Sigmoid colon (tissue), 7 donors: ENCODE measurements around the gene AP3S1. TPM values are rescaled to one million over a fixed set of nuclear protein-coding genes. Genes with fewer than 3 reads are reported as not detected.

Experiments used
- DNase-seq: peaks from one replicate; pipeline ENCODE4 v3.0.0-alpha.2; 2019
- H3K27ac ChIP-seq, 4 donors: fragments of 200-600 bp; sonication (generic); one replicate each; pipeline ENCODE4 v1.5.1; 2016 to 2019; ENCODE audit warnings: mild to moderate bottlenecking in 1 of 4
- H3K27me3 ChIP-seq, 3 donors: fragments of 200-600 bp; sonication (generic); one replicate each; pipeline ENCODE4 v1.5.1; 2019; ENCODE audit warnings: mild to moderate bottlenecking in 1 of 3
- H3K36me3 ChIP-seq, 4 donors: fragments of 200-600 bp; sonication (generic); one replicate each; pipeline ENCODE4 v1.5.1; 2016 to 2019
- H3K4me1 ChIP-seq, 4 donors: fragments of 200-600 bp; sonication (generic); one replicate each; pipeline ENCODE4 v1.5.1; 2017 to 2019
- H3K4me3 ChIP-seq, 4 donors: fragments of 200-600 bp; sonication (generic); one replicate each; pipeline ENCODE4 v1.5.1; 2017 to 2019; ENCODE audit warnings: mild to moderate bottlenecking in 2 of 4, moderate library complexity in 1 of 4
- H3K9me3 ChIP-seq, 4 donors: fragments of 200-600 bp in 3 of 4; sonication (generic) in 3 of 4; one replicate each; pipeline versions ENCODE4 v1.5.1 to v1.6.1; 2013 to 2019
- CTCF ChIP-seq, 4 experiments: fragments of 450-650 bp in 3 of 4; fragments of 200-600 bp in 1 of 4; IDR thresholded peaks; one replicate each; pipeline ENCODE4 v1.5.1; 2016 to 2019; ENCODE audit warnings: antibody characterized with exemption in 4 of 4, mild to moderate bottlenecking in 3 of 4, moderate library complexity in 2 of 4
- EP300 ChIP-seq, 4 donors: sonication (generic); formaldehyde crosslinking; IDR thresholded peaks; one replicate each; pipeline ENCODE4 v1.6.1; 2017; ENCODE audit warnings: antibody characterized with exemption in 4 of 4
- POLR2A ChIP-seq, 2 donors: fragments of 450-650 bp; IDR thresholded peaks; one replicate each; pipeline ENCODE4 v1.6.1; 2016; ENCODE audit warnings: antibody characterized with exemption in 2 of 2, mild to moderate bottlenecking in 2 of 2, moderate library complexity in 2 of 2
- POLR2AphosphoS5 ChIP-seq, 4 donors: sonication (generic); formaldehyde crosslinking; IDR thresholded peaks; one replicate each; pipeline ENCODE4 v1.6.1; 2017; ENCODE audit warnings: antibody characterized with exemption in 4 of 4
- WGBS, 2 donors: extraction: QIAGEN DNeasy Blood & Tissue Kit; methylation state at CpG; one replicate each; pipeline ENCODE4 v1.1.7; 2013; 5-methylcytosine and 5-hydroxymethylcytosine counted together
- intact Hi-C: fragments of 100-400 bp; cut with DNase I; formaldehyde crosslinking; loops from one replicate; pipeline ENCODE4 v1.15.1; 2023
- polyA plus RNA-seq, 3 donors: library from polyadenylated mRNA; stranded (reverse); fragments of 200-250 nt; gene quantifications; one replicate each; pipeline ENCODE4 v1.2.3, GENCODE V29; 2013
- total RNA-seq, 4 donors: library from RNA; depleted of rRNA; stranded (reverse); fragments of >200 nt; gene quantifications; one replicate each; pipeline ENCODE4 v1.1.0, GENCODE V29; 2016
- donor health status: healthy with polysubstance abuse.
- donor health status: Bipolar disorder and iron deficiency.
- donor health status: healthy.

The AP3S1 gene
- total and polyA plus RNA-seq, 7 donors = 59.7 to 229 (median 128) TPM

- DNase-seq = no peak
- Histone ChIP-seq H3K27ac (peak overlapping the region in 1 of 4 donors; percentile 21), H3K36me3 (no peaks in the 10 kb centered on the region), H3K4me3 (no peak overlapping the region), H3K9me3 (peaks cover 0 to 2% (median 0%) of the 10 kb centered on the region in 4 donors), H3K4me1 (no peaks in the 10 kb centered on the region), H3K27me3 (no peaks in the 10 kb centered on the region)
- WGBS, 2 donors = 66 to 71% methylated on average over 3 of the region's 3 CpGs
- intact Hi-C loops = no loop called here
- TF ChIP-seq POLR2AphosphoS5 (IDR thresholded peaks at IDR 0.05) (no peak), EP300 (IDR thresholded peaks at IDR 0.05) (no peak), CTCF (IDR thresholded peaks at IDR 0.05) (no peak), POLR2A (IDR thresholded peaks at IDR 0.05) (no peak)
Measured at GRCh38 chr5:115948091-115948534, 106.4 kb downstream of the AP3S1 start.

- intact Hi-C loops = no loop called here
- Histone ChIP-seq H3K27ac (peak overlapping the region in 1 of 4 donors; percentile 21), H3K4me1 (no peaks in the 10 kb centered on the region), H3K9me3 (peaks cover 0 to 2% (median 0%) of the 10 kb centered on the region in 4 donors), H3K4me3 (no peak overlapping the region), H3K36me3 (no peaks in the 10 kb centered on the region), H3K27me3 (no peaks in the 10 kb centered on the region)
- TF ChIP-seq POLR2AphosphoS5 (IDR thresholded peaks at IDR 0.05) = no peak
- no peak for TF ChIP-seq EP300 (IDR thresholded peaks at IDR 0.05)
- TF ChIP-seq CTCF (IDR thresholded peaks at IDR 0.05) = no peak
- TF ChIP-seq POLR2A (IDR thresholded peaks at IDR 0.05) = no peak
- 86 to 93% methylated on average over 1 of the region's 1 CpG for WGBS, 2 donors
- no peak for DNase-seq
Measured at GRCh38 chr5:115949096-115949495, 107.4 kb downstream of the AP3S1 start.

GRCh38 chr5:115952588-115952987, 110.9 kb downstream of the AP3S1 start:
- Histone ChIP-seq H3K9me3 (peaks cover 0 to 2% (median 0%) of the 10 kb centered on the region in 4 donors), H3K4me3 (no peak overlapping the region), H3K27ac (no peak overlapping the region), H3K36me3 (no peaks in the 10 kb centered on the region), H3K27me3 (peaks cover 0 to 13% (median 7%) of the 10 kb centered on the region in 3 donors), H3K4me1 (no peaks in the 10 kb centered on the region)
- TF ChIP-seq POLR2AphosphoS5 (IDR thresholded peaks at IDR 0.05) (no peak), POLR2A (IDR thresholded peaks at IDR 0.05) (no peak), EP300 (IDR thresholded peaks at IDR 0.05) (no peak), CTCF (IDR thresholded peaks at IDR 0.05) (no peak)
- intact Hi-C loops = no loop called here
- 37 to 39% methylated on average over 4 of the region's 4 CpGs for WGBS, 2 donors
- DNase-seq = no peak

GRCh38 chr5:115954144-115954543, 112.4 kb downstream of the AP3S1 start:
- no peaks in the 10 kb centered on the region for H3K4me1 ChIP-seq
- H3K27ac ChIP-seq = no peak overlapping the region
- no peak overlapping the region for H3K4me3 ChIP-seq
- TF ChIP-seq CTCF (IDR thresholded peaks at IDR 0.05) = no peak
- TF ChIP-seq POLR2AphosphoS5 (IDR thresholded peaks at IDR 0.05) = no peak
- TF ChIP-seq EP300 (IDR thresholded peaks at IDR 0.05) = no peak
- TF ChIP-seq POLR2A (IDR thresholded peaks at IDR 0.05) = no peak
- DNase-seq = no peak
- no peaks in the 10 kb centered on the region for H3K36me3 ChIP-seq
- no peaks in the 10 kb centered on the region for H3K9me3 ChIP-seq
- intact Hi-C loops = no loop called here
- H3K27me3 ChIP-seq = peaks cover 0 to 29% (median 21%) of the 10 kb centered on the region in 3 donors

- no peak for DNase-seq
- Histone ChIP-seq H3K9me3 (no peaks in the 10 kb centered on the region), H3K36me3 (no peaks in the 10 kb centered on the region), H3K27me3 (peaks cover 5 to 57% (median 48%) of the 10 kb centered on the region in 3 donors), H3K4me1 (peaks cover 0 to 7% (median 7%) of the 10 kb centered on the region in 4 donors), H3K27ac (no peak overlapping the region), H3K4me3 (no peak overlapping the region)
- intact Hi-C loops = no loop called here
- TF ChIP-seq CTCF (IDR thresholded peaks at IDR 0.05) (no peak), POLR2AphosphoS5 (IDR thresholded peaks at IDR 0.05) (no peak), EP300 (IDR thresholded peaks at IDR 0.05) (no peak), POLR2A (IDR thresholded peaks at IDR 0.05) (no peak)
- 71 to 91% methylated on average over 6 of the region's 6 CpGs for WGBS, 2 donors
Measured at GRCh38 chr5:115956957-115957356, 115.2 kb downstream of the AP3S1 start.
